AG09319 (cell line): ENCODE measurements around the gene BATF.
A peak's percentile ranks its signal among the peaks of the same experiment; 100 is the strongest.

ENCODE experiments used
- DNase-seq: peaks from one replicate; pipeline ENCODE4 v3.0.0-alpha.2; 2010; ENCODE audit warnings: low read depth; ENCODE audit errors: extremely low read depth
- TF ChIP-seq, protein P1 (sequence below): IDR thresholded peaks from 2 replicates; pipeline ENCODE4 v1.5.1; 2011; ENCODE audit warnings: low read depth, mild to moderate bottlenecking, inconsistent platforms, low read length, moderate library complexity

BATF gene

DNA sequence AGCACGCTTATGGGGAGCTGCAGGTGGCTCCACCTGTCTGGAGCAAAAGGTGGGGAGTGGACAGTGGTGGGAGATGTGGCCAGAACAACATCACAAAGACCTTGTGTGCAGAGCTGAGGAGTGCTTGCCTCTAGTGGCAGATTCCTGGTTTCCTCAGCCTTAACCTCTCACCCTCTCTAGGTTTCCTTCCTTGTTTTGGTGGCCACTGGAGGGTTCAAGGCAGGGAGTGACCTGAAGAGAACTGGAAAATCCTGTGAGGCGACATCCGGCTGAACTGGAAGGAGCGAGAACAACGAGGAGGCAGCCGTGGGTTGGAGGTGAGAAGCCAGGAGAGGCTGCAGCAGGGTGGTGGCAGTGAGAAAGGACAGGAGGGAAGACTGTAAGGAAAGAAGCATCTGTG is 49.8 kb downstream of the BATF start:
- no peak for DNase-seq
- TF ChIP-seq, protein P1, sequence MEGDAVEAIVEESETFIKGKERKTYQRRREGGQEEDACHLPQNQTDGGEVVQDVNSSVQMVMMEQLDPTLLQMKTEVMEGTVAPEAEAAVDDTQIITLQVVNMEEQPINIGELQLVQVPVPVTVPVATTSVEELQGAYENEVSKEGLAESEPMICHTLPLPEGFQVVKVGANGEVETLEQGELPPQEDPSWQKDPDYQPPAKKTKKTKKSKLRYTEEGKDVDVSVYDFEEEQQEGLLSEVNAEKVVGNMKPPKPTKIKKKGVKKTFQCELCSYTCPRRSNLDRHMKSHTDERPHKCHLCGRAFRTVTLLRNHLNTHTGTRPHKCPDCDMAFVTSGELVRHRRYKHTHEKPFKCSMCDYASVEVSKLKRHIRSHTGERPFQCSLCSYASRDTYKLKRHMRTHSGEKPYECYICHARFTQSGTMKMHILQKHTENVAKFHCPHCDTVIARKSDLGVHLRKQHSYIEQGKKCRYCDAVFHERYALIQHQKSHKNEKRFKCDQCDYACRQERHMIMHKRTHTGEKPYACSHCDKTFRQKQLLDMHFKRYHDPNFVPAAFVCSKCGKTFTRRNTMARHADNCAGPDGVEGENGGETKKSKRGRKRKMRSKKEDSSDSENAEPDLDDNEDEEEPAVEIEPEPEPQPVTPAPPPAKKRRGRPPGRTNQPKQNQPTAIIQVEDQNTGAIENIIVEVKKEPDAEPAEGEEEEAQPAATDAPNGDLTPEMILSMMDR = no peak

- TF ChIP-seq, protein P1 = no peak
- DNase-seq = no peak
Measured at GRCh38 chr14:75577090-75577489, 54.8 kb downstream of the BATF start.

- peak; percentile 42 for DNase-seq
Measured at GRCh38 chr14:75577729-75578101, 55.4 kb downstream of the BATF start.

DNA sequence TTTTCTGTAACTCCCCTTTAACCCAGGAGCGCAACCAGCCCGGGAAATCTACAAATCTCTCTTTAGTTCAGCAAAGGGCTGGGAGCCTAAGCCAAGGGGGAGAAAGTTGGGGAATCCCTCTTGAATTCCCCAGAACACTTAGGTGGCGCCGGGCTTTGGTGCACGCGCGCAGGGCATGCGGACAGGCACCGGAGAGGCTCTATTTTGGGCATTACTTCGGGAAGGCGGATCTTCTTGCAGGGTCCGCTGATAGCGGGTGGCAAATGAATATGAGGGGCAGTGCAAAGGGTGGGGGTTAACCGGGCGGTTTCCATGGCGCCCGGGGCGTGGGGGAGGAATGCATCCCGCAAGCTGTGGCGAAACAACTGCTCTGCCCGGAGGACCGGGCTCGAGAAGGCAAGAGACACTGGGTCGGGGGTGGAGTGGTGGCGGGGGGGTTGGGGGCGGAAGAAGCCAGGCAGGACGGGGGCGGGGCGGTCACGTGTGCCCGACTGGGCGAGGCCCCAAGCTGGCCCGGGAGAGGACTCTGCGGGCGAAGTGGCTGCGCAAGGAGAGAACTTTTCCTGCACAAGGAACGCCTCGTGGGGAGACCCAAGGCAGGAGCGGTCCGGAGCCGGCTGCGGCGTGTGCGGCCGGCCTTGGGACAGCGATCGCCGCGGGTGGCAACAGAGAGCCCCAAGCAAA is 56.0 kb downstream of the BATF start, which contains the start of gene FLVCR2:
FLVCR2 (plus strand) TSS at position 519 of the 684 bp plus-strand sequence. CDS start 353 bp downstream, outside the sequence.
- DNase-seq = no peak

More at GRCh38 chr14:75577729-75578101, 55.4 kb downstream of the BATF start:
- TF ChIP-seq, protein P1 = peak; percentile 88

DNA sequence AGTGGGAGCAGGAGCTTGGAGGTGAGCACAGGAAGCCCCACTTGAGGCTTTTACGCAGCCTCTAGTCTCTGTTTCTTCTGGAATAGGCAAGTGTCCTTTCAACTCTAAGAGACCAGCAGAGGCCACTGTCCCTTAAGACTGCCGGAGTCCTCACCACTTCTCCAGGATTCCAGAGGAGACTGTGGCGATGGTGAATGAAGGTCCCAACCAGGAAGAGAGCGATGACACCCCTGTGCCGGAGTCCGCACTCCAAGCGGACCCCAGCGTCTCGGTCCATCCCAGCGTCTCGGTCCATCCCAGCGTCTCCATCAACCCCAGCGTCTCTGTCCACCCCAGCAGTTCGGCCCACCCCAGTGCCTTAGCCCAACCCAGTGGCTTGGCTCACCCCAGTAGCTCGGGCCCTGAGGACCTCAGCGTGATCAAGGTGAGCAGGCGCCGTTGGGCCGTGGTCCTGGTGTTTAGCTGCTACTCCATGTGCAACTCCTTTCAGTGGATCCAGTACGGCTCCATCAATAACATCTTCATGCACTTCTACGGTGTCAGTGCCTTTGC is 56.6 kb downstream of the BATF start:
- TF ChIP-seq, protein P1 = peak; percentile 4
- no peak for DNase-seq

More for the DNA sequence above, 56.0 kb downstream of the BATF start, which contains the start of gene FLVCR2:
- TF ChIP-seq, protein P1 = no peak

GRCh38 chr14:75579338-75579864 is 57.1 kb downstream of the BATF start:
- TF ChIP-seq, protein P1 = no peak

DNA sequence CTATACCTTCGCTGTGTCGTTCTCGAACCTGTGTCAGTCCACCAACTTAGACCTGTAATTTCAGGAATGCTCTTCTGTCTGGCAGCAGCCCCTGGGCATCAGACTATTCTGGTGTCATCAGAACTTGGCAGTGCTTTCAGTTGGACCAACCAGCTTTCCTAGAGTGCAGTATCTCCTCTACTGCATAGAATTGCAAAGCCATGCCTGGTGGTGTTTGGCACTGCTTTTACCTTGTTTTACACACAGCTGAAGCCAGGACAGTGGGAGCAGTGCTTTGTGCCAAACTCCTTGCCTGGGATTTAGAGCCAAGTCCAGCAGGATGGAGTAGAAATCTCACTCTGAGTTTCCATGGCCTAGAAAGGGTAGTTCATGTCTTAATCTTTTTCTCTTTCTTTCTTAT is 57.6 kb downstream of the BATF start:
- TF ChIP-seq, protein P1 = no peak
- DNase-seq = no peak

More at GRCh38 chr14:75579338-75579864, 57.1 kb downstream of the BATF start:
- DNase-seq = no peak
